Osteocyte (in vitro differentiated cells): ENCODE results near the gene CRHR2. TPM values are rescaled to one million over a fixed set of nuclear protein-coding genes. Genes with fewer than 3 reads are reported as not detected.
A peak's percentile ranks its signal among the peaks of the same experiment; 100 is the strongest.

Experiments
- DNase-seq: peaks from one replicate; pipeline ENCODE4 v3.0.0; 2021; ENCODE audit warnings: mixed read lengths; ENCODE audit not compliant: unreplicated experiment; ENCODE audit errors: extremely low spot score
- H3K27ac Mint-ChIP-seq: one replicate; pipeline ENCODE4 v1.8.0; 2021; ENCODE audit warnings: mild to moderate bottlenecking, mixed read lengths; ENCODE audit not compliant: unreplicated experiment
- H3K27me3 Mint-ChIP-seq: one replicate; pipeline ENCODE4 v1.8.0; 2021; ENCODE audit warnings: mixed read lengths; ENCODE audit not compliant: unreplicated experiment
- H3K36me3 Mint-ChIP-seq: one replicate; pipeline ENCODE4 v1.8.0; 2021; ENCODE audit warnings: mixed read lengths; ENCODE audit not compliant: unreplicated experiment
- H3K4me1 Mint-ChIP-seq: one replicate; pipeline ENCODE4 v1.8.0; 2021; ENCODE audit warnings: mixed read lengths; ENCODE audit not compliant: unreplicated experiment
- H3K4me3 Mint-ChIP-seq: one replicate; pipeline ENCODE4 v1.8.0; 2021; ENCODE audit warnings: mild to moderate bottlenecking, moderate library complexity, mixed read lengths; ENCODE audit not compliant: unreplicated experiment
- H3K9me3 Mint-ChIP-seq: one replicate; pipeline ENCODE4 v1.8.0; 2021; ENCODE audit warnings: mixed read lengths; ENCODE audit not compliant: unreplicated experiment
- total RNA-seq: library from RNA; stranded (reverse); gene quantifications from 2 replicates; pipeline ENCODE4 v1.2.1, GENCODE V29; 2021
- TF ChIP-seq, protein P1 (sequence below): fragments of 200-600 bp; sonication (generic); IDR thresholded peaks from 2 replicates; pipeline ENCODE4 v1.5.0; 2021; ENCODE audit warnings: antibody characterized with exemption, mild to moderate bottlenecking, moderate library complexity

The CRHR2 gene
- total RNA-seq, 1 donor from 2014 or later: not detected

DNA sequence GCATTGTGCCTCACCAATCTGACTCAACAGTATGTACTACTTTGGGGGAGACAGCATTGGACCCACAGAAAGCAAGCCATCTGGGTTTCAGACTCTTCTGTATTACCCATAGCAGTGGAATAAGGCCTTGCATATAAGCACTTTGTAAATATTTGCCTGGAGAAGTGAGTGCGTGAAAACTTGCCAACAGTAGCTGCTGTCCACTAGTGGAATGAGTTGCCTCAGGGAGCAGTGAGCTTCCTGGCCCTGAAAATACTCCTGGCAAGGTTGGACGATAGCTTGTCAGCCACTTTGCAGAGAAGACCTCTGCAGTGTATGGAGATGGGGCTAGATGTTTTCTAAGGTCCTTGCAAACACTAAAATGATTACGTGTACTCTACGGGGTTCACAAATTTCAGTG lies 65.9 kb downstream of the CRHR2 start:
- peaks cover 68% of the 10 kb centered on the region for H3K36me3 Mint-ChIP-seq
- H3K27me3 Mint-ChIP-seq: no peaks in the 10 kb centered on the region
- no peaks in the 10 kb centered on the region for H3K9me3 Mint-ChIP-seq
- H3K4me1 Mint-ChIP-seq: peaks cover 18% of the 10 kb centered on the region
- H3K27ac Mint-ChIP-seq: no peak overlapping the region
- no peak for DNase-seq
- no peak overlapping the region for H3K4me3 Mint-ChIP-seq
- TF ChIP-seq, protein P1, sequence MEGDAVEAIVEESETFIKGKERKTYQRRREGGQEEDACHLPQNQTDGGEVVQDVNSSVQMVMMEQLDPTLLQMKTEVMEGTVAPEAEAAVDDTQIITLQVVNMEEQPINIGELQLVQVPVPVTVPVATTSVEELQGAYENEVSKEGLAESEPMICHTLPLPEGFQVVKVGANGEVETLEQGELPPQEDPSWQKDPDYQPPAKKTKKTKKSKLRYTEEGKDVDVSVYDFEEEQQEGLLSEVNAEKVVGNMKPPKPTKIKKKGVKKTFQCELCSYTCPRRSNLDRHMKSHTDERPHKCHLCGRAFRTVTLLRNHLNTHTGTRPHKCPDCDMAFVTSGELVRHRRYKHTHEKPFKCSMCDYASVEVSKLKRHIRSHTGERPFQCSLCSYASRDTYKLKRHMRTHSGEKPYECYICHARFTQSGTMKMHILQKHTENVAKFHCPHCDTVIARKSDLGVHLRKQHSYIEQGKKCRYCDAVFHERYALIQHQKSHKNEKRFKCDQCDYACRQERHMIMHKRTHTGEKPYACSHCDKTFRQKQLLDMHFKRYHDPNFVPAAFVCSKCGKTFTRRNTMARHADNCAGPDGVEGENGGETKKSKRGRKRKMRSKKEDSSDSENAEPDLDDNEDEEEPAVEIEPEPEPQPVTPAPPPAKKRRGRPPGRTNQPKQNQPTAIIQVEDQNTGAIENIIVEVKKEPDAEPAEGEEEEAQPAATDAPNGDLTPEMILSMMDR: no peak

DNA sequence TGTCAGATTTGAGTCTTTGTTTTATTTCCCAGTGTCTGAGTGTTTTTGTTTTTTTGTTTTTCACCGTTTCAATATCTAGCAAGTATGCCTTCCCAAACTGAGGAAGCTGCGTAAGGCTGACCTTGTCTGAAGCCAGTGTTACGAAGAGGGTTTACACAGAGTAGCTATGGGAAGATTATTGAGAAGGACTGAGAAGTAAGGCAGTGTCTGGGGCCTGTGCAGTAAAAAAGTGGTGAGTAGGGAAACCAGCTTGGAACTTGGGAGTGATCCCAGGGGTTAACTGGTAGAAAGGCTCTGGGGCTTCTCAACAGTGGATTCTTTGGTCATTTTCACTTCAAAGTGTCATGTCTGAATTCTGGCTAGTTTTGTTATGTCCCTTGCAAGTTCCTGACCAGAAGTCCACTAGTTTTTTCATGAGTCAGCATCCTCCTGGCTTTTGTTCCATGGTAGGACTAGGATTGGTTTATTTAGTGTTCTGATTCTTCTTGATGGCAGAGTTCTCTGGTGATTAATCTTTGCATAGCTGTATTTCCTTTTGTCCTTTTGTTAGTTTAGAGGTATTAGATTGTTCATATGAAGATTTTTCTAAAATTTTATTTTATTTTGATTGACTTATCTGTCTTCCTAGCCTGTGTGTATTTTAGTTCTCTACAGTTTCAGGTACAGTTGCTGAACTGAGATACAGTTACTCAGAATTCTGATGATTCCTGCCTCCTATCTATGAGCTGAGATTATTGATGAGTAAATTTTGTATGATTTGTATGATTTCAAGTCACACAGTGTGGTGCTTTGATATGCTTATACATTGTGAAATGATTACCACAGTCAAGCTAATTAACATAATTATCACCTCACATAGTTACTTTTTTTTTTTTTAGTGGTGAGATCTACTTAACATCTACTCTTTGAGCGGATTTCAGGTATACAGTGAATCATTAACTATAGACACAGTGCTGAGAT lies 68.6 kb downstream of the CRHR2 start:
- peak overlapping the region; percentile 77 for H3K27ac Mint-ChIP-seq
- TF ChIP-seq, protein P1: no peak
- no peak overlapping the region for H3K4me3 Mint-ChIP-seq
- peaks cover 82% of the 10 kb centered on the region for H3K36me3 Mint-ChIP-seq
- no peaks in the 10 kb centered on the region for H3K9me3 Mint-ChIP-seq
- no peak for DNase-seq
- H3K27me3 Mint-ChIP-seq: no peaks in the 10 kb centered on the region
- H3K4me1 Mint-ChIP-seq: peaks cover 18% of the 10 kb centered on the region

DNA sequence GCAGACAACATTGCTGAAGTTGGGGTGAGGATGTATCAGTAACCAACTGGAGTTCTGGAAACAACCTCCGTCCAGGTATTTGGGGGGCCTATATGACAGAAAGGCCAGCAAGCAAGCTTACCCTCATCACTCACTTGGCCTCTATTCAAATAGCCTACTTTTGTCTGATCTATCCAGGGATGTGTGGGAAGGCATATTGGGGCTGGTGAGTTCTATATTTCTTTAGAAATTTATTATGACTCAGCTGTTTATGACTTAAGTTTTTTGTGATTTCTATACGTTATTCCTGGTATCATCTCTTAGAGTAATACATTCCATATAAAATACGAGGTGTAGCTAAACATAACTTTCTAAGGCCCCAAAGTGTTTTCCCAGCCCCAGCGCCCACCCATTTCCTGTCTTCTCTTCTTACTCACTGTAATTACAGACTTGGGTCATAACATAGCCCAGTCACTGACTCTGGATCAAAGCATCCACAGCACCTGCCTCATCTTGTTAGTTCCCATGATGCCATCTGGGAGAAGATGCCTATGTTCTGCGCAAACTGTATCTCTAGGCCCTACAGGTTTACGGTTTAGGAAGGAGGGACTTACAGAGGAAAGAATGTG lies 69.5 kb downstream of the CRHR2 start:
- Mint-ChIP-seq H3K27me3 (no peaks in the 10 kb centered on the region), H3K4me1 (peaks cover 18% of the 10 kb centered on the region)

DNA sequence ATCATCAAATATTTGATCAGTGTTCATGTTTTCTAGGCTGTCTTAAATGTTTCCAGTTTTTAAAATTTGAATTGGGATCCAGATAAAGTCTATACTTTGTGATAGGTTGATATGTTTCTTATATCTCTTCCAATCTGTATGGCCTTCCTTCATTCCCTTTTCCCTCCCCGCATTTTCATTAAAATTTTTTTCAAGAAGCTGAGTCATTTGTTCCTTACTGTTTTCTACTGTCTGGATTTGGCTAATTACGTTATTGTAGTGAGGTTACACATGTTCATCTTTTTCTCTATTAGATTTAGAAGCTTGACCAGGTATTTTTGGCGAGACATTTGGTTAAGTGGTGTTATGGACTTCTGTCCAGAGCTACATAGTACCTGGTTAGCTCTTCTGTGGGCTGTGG lies 76.4 kb downstream of the CRHR2 start:
- DNase-seq: no peak
- TF ChIP-seq, protein P1: no peak
- H3K27me3 Mint-ChIP-seq: no peaks in the 10 kb centered on the region
- H3K9me3 Mint-ChIP-seq: no peaks in the 10 kb centered on the region
- H3K36me3 Mint-ChIP-seq: peaks cover 71% of the 10 kb centered on the region
- H3K4me1 Mint-ChIP-seq: peaks cover 2% of the 10 kb centered on the region
- no peak overlapping the region for H3K27ac Mint-ChIP-seq
- H3K4me3 Mint-ChIP-seq: no peak overlapping the region

More for the DNA sequence above, 69.5 kb downstream of the CRHR2 start:
- TF ChIP-seq, protein P1: no peak
- H3K36me3 Mint-ChIP-seq: peaks cover 80% of the 10 kb centered on the region
- DNase-seq: no peak
- H3K4me3 Mint-ChIP-seq: no peak overlapping the region
- H3K27ac Mint-ChIP-seq: peak overlapping the region; percentile 77
- H3K9me3 Mint-ChIP-seq: no peaks in the 10 kb centered on the region

DNA sequence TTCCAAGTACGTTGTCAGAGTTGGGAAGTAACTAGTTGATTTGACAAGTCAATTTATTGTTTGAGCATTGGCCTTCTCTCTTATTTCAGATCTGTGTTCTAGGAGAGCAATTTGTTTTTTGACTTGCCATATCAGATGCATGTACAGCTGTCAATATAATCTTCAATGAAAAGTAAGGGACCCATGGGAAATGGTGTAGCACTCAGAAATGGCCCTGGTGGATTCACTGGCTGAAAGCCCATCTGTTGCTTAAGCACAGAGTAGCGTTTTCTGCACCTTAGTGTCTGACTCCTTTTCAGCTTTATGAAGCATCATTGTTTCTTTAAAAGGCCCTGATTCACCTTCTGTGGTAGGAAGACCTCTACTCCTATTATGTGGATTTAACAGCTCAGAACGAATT lies 77.4 kb downstream of the CRHR2 start:
- peaks cover 4% of the 10 kb centered on the region for H3K4me1 Mint-ChIP-seq

More for the DNA sequence above, 77.4 kb downstream of the CRHR2 start:
- Mint-ChIP-seq H3K27me3 (no peaks in the 10 kb centered on the region), H3K4me3 (no peak overlapping the region), H3K36me3 (peaks cover 72% of the 10 kb centered on the region), H3K9me3 (no peaks in the 10 kb centered on the region), H3K27ac (no peak overlapping the region)
- DNase-seq: no peak
- TF ChIP-seq, protein P1: no peak
